DMS153 treated with DMSO at 0.1 percent for 48 hours (cell line): ENCODE data around the gene GMCL1.

Experiments used
- DNase-seq: peaks from one replicate; lab custom pipeline; 2025; ENCODE audit not compliant: unreplicated experiment; lab: John Stamatoyannopoulos, UW

The GMCL1 gene

DNA sequence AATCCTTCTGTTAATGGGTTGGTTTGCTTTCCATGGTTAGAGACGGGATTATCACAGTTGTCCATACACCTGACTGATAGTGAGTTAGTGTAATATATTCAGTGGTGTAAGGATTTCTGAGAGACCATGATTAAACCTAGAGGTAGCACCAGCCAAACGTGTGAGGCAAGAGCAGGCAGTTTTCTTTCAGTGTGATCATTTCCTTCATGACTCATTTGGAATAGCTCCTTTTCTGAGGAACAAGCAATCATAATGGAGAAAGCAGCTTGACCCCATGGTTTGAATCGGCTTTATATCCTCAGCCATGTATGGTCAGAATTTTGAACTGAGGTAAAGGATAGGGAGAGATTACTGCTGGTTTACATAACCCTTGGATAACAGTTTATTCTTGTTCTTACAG is 88.4 kb downstream of the GMCL1 start:
- no peak for DNase-seq

DNA sequence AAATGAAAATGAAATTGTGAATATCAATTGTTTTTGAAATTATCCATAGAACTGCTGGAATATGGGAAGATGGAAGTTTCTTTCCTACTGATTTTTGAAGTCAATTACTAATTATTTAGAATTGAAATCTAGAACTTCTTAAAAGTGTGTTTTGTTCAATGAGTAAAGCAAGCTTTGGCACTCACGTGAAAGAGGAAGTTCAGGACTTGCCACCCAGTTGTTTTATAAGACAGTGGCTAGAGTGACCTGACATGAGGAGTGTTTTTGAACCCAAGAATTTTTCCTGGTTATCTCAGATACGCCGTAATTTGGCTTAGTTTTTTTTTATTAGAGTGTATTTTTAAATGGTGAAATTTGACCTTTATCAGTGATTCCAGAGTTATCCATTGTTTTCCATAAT is 88.9 kb downstream of the GMCL1 start:
- no peak for DNase-seq

GRCh38 chr2:69923116-69923515 is 93.7 kb downstream of the GMCL1 start:
- no peak for DNase-seq

DNA sequence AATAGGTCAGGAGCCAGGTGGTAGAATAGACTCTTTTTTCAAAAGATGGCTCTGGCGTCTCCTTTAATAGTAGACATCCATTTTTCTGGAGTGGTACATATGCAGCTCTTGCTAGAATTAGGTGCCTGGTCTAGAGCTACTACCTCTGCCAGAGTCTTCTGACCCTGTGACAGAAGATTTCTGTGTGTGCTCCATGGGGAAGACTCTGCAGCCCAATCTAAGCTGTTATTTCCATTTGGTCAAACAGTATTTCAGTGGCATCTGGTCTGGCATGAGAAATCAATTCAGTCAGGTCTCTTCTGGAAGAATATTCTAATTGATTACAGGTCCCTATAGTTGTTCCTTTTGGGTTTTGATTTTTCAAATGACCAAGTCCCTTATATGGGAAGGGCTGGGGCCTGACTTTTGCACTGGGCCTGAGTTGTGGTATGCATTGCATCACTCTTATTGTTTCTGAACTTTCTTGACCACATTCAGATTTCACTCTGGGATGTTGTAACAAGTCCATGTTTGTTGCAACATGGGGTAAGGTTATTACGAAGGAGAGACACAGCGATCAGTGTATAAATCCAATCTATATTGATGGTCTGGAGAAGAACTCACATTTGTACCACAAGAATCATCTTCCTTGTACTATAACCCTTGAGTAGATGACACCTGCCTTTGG is 97.5 kb downstream of the GMCL1 start:
- DNase-seq = no peak
